ENCODE data around the gene UGT2B7.
"Not testable (repeated sequence)": the region's sequence is repeated elsewhere in the genome, so short reads cannot be mapped to it uniquely, and the experiment has no call there.

Gene UGT2B7

DNA sequence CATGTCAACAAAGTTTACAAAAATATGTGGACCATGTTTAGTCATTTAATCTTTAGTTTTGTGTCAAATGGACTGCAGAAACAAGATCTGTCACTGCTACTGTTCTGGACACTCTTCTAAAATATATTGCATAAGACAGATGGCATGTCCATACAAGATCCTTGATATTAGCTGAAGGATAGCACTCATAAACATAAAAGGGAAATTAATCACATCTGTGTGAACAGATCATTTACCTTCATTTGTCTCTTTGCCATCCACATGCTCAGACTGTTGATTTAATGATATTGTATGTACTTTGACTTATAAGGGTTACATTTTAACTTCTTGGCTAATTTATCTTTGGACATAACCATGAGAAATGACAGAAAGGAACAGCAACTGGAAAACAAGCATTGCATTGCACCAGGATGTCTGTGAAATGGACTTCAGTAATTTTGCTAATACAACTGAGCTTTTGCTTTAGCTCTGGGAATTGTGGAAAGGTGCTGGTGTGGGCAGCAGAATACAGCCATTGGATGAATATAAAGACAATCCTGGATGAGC is at the start of gene UGT2B7:
Gene UGT2B7 (plus strand): TSS at position 364 of the 546 bp plus-strand sequence. CDS start 47 bp downstream, at position 411.
- DNase-seq (ENCODE audit: low read depth): no peak

DNA sequence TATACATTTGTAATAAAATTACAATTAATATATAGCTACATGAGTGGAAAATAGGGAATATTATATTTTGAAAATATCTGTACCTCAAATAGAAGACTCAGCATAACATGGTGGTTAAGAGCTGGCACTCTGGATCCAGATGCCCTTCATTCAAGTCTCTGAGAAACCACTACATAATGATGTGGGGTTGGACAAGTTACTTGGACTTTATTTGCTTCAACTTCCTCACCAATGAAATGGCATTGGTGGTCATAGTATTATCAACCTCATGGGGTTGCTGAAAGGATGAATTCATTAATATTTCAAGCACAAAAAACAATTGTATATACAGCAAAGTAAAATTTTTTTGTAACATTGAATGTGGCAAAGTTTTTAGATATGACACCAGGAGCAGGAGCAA is 46.4 kb upstream of the UGT2B7 start:
- DNase-seq (ENCODE audit: low read depth): no peak

DNA sequence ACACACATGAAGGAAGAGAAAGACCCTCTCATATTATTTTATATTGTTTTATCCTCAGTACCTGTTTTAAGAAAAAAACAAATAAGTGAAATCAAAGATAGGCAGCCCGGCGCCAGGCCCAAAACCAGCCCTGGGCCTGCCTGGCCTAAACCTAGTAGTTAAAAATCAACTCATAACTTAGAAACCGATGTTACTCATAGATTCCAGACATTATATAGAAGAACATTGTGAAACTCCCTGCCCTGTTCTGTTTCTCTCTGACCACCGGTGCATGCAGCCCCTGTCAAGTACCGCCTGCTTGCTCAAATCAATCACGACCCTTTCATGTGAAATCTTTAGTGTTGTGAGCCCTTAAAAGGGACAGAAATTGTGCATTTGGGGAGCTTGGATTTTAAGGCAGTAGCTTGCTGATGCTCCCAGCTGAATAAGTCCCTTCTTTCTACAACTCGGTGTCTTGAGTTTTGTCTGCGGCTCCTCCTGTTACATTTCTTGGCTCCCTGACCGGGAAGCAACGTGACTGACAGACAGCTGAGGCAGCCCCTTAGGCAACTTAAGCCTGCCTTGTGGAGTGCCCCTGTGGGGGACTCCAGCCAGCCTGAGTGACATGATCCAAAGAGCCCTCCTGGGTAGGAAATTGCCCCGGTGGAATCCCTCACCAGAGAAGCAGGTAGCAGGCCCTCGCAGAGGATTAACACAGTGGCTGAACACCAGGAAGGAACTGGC is 45.3 kb upstream of the UGT2B7 start:
- not testable (repeated sequence) for DNase-seq (ENCODE audit: low read depth)

DNA sequence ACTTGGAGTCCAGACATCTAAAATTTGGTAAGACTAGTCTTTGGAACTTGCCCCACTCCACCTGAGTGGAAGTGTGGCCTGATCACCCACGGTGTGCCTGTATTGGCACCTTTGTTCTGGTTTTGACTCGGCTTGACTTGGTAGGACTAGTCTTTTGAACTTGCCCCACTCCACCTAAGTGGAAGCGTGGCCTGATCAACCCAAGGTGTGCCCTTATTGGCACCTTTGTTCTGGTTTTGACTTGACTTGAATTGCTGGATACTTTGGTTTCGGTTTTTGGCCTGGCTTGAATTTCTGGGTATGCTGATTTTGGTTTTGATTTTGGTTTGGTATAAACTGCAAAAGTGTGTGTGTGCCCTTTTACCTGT is 44.7 kb upstream of the UGT2B7 start:
- DNase-seq (ENCODE audit: low read depth): no peak

DNA sequence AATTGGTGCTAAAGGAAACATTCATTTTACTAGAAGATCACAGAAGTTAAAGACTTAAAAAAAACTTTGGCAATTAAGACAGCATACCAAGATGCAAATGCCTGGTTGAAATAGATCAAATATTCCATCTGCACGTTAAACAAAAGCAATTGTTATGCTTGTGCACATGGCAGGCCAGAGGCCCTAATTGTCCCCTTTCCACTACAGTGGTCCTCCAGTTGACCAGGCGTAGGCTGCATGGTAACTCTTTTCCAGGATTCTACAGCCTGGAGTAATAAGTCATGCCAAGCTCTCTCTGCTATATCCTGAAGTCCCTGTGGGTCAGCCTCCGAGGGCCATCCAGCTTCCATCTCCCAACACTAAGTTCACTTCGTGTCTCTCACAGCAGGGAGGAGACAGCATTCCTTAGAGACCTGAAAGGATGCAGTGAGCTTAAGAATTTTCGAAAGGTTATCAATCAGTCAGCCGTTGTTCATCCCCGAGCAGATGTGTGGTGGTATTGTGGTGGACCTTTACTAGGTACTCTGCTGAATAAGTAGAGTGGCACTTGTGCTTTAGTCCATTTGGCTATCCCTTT is 42.9 kb upstream of the UGT2B7 start:
- DNase-seq (ENCODE audit: low read depth): not testable (repeated sequence)

DNA sequence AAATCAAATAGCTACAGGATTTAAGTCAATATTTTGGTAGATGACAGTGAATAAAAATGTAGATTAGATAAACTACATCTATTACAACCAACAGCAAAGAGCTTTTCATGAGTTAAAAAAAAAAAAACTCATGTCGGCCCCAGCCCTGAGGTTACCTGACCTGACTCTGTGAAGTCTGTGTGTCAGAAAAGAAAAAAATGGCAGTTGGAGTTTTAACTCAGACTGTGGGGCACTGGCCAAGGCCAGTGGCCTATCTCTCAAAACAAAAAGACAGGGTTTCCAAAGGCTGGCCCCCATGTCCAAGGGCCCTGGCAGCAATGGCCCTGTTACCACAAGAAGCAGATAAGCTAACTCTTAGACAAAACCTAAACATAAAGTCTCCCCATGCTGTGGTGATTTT is 42.2 kb upstream of the UGT2B7 start:
- DNase-seq (ENCODE audit: low read depth): not testable (repeated sequence)

DNA sequence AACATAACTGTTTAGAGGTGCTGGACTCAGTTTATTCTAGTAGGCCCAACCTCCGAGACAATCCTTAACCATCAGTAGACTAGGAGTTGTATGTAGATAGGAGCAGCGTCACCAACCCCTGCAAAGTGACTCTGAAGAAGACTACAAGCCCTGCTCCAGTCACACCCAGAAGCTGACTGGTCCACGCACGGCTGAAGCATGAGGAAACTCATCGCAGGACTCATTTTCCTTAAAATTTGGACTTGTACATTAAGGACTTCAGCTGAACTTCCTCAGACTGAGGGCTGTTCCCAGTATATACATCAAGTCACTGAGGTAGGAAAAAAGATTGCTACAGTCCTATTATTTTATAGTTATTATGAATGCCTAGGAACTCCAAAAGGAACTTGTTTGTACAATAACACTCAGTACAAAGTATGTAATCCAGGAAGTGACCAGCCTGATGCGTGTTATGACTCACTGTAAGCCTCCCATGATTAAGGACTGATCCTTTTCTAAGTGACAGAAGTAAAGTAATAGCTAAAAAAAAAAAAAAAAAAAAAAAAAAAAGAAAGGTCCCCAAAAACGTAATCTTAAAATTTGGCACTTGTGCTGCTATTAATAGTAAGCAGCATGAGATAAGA is 41.6 kb upstream of the UGT2B7 start:
- DNase-seq (ENCODE audit: low read depth): peak; percentile 29

DNA sequence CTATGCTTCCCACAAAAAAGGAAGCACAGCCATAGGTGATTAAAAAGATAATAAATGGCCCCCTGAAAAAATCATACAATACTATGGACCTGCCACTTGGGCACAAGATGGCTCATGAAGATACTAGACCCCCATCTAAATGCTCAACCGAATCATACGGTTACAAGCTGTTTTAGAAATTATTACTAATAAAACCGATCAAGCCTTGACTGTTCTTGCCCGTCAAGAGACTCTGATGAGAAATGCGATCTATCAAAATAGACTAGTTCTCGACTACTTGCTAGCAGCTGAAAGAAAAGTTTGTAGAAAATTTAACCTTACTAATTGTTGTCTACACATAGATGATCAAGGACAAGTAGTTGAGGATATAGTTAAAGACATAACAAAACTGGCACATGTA is 40.1 kb upstream of the UGT2B7 start:
- no peak for DNase-seq (ENCODE audit: low read depth)

DNA sequence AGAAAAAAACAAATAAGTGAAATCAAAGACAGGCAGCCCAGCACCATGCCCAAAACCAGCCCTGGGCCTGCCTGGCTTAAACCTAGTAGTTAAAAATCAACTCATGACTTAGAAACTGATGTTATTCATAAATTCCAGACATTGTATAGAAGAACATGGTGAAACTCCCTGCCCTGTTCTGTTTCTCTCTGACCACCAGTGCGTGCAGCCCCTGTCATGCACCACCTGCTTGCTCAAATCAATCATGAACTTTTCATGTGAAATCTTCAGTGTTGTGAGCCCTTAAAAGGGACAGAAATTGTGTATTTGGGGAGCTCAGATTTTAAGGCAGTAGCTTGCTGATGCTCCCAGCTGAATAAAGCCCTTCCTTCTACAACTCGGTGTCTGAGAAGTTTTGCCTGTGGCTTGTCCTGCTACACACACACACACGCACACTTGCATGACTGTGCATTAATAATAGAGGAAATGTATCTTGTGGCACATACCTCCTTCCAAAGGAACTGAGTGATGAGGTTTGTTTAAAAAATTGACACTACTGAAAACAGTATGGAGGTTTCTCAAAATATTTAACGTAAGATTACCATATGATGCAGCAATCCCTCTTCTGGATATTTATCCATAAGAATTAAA is 39.2 kb upstream of the UGT2B7 start:
- no peak for DNase-seq (ENCODE audit: low read depth)

DNA sequence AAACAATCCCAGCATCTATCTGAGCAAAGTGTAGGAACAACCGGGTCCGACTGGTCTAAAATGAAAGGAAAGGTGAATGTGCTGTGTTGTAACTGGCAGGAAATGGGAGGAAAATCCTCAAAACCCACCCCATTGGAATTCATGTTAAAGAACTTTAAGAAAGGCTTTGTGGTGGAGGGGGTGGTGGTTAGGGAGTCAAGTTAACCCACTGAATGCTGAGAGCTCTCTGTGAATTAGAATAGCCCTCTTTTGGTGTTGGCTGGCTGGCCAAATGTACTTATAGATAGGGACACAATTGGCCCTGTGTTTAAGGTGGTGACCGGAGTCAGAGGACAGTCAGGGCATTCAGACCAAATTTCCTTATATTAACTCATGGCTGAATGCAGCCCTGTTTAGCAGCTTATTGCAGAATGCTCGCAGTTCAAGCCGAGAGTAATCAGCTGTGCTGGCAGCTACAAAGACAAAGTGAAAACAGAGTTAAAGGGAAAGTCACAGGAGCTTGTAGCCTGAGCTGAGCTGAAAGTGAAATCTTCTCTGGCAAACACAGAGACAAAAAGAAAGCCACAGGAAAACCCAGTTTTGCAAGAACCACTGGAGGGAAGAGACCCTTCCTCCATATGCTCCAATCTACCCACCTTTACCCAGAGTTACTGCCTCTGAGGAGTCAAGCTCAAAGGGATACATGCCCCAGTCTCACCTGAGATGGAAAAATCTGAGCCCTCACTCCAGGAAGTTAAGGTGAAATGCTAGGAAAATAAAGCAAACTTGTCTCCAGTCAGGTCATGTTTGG is 38.5 kb upstream of the UGT2B7 start:
- no peak for DNase-seq (ENCODE audit: low read depth)

DNA sequence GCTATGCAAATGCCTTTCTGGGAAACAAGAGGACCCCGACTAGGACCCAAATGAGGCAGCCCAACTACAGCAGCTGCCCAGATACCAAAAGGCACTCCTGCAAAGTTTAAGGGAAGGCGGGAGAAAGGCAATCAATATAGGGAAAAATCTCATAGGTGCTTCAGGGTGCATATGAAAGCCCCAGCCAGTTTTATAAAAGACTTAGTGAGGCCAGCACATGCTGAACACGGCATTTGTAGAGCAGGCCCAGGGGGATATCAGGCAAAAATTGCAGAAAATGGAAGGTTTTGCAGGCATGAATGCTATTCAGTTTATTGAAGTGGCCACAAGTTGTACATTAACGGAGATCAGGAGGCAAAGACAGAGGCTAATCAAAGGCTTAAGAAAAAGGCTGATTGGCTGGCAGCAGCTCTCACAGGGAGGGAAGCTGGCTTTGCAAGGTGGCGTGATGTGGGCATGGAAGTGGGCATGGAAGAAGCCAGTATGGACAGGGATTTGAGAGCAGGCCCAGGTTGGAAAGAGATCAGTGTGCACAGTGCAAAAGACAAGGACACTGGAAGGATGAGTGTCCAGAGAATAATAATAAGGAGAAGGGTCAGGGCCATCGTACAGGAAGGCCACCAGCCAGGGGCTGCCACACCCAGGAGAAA is 37.7 kb upstream of the UGT2B7 start:
- DNase-seq (ENCODE audit: low read depth): no peak

DNA sequence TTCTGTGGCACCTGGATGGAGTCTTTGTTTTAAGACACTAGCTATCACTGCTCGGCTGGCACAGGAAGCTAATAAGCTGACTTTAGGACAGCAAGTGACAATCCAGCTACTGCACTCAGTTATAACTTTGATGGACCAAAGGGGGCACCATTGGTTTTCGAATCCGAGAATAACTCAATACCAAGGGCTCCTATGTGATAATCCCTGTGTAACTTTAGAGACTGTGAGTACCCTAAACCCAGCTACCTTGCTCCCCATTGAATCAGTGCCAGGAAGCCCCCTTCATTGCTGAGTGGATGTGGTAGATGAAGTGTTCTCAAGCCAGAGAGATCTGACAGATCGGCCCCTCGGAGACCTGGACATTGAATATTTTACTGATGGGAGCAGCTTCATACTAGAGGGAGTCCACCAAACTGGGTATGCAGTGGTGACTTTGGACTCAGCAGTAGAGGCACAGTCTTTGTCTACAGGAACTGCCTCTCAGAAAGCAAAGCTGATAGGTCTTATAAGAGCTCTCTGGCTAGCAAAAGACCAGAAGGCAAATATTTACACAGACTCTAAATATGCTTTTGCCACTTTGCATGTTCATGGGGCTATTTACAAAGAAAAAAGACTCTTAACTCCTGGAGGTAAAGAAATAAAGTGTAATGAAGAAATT is 35.5 kb upstream of the UGT2B7 start:
- DNase-seq (ENCODE audit: low read depth): no peak

DNA sequence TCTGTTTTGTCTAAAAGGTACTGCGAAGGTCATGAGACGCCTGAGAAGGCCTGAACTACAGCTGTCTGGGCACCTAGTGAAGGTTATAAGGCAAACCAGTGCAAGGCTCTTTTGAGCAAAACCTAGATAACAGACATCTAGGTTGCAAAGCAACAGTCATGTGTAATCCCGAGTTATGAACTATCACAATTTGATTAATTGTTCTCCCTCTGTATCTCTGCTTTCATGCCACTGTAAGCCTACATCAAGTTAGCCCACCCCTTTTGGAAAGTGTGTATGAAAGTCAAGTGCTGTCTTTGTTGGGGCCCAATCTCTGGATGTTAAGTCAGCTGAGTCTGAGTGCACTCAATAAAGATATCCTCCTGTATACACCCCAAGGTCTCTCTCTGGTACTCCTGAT is 31.9 kb upstream of the UGT2B7 start:
- no peak for DNase-seq (ENCODE audit: low read depth)

DNA sequence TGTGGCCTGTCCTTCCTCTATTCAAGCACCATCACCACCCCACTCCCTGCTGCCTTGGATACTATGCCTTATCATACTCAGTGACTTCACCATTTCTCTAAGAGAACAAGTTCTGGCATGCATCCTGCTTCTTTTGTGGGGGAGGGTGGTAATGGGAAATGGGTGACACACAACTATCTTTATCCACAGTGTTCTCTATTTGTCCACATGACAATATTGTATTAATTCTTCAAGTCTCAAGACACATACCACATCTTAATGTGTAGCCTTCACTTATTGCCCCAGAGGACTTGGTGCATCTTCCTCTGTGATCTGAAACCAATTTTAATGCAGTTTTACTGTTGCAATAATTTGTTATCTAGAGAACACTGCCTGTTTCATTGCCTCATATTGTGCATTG is 29.3 kb upstream of the UGT2B7 start:
- DNase-seq (ENCODE audit: low read depth): no peak

DNA sequence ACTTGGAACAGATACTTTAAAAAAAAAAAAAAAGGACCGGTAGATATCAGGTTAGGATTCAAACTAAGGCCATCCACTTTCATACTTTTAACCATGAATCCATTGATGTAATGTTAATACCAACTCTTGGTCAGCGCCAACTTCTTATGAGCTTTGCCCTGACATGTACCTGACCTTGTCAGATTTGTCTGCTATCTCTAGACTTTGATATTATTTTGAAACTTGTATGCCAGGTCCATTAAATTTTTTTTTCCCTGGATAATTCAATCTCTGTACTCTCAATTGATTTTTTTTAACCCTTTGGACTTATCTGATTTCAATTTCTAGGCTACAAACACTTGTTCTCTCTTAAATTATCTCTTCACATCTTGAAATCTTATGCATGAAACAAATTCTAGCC is 27.2 kb upstream of the UGT2B7 start:
- no peak for DNase-seq (ENCODE audit: low read depth)

DNA sequence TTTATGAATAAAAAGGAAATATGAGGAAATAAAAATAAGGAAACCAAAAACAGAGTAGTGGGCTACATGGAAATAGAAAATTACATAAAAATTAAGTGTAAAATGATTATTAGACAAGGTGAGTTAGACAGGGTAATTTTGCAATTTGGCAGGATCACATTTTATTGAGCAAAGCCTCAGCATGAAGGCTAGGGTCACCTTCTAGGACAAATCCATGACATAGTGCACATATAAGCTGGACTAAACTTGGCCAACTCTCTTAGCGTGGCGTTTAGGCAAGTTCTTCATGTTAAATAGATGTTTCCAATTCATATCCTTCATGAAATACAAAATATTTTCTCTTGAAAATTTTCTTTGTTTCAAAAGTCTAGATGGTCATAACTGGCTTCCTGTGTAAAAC is 25.7 kb upstream of the UGT2B7 start:
- DNase-seq (ENCODE audit: low read depth): no peak

DNA sequence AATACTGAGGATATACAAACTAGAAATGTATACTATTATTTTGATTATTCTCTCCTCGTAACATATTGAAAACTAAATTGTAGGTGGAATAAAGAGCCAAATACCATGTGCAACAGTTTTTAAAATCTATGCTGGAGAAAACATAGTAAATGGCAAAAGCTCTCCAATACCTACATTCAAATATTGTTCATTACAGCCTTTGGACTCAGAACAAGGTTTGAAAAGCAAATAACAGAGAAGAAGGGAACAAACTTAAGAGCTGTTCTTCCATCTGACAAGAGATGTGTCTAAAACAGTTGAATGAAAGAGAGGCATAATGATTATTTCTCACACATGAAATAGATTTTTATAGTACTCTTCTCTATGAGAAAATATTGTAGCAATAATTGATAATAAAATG is 25.0 kb upstream of the UGT2B7 start:
- no peak for DNase-seq (ENCODE audit: low read depth)

DNA sequence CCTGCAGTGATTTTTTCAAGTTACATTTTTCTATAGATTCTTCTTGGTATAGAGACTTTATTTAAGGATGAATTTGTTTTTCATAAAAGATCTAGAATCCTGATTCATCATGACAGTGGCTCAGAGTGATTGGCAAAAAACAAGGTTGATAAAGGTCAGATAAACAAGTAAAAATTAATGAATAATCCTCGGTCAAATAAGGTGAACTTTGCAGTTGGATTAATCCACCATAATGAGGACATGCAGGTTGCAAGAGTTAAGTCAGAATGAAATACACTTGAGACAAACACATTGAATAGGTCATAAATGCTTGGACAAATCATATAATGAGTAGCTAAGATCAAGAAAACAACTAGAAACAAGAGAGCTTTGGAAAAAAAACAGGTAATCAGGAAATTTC is 22.9 kb upstream of the UGT2B7 start:
- DNase-seq (ENCODE audit: low read depth): no peak

DNA sequence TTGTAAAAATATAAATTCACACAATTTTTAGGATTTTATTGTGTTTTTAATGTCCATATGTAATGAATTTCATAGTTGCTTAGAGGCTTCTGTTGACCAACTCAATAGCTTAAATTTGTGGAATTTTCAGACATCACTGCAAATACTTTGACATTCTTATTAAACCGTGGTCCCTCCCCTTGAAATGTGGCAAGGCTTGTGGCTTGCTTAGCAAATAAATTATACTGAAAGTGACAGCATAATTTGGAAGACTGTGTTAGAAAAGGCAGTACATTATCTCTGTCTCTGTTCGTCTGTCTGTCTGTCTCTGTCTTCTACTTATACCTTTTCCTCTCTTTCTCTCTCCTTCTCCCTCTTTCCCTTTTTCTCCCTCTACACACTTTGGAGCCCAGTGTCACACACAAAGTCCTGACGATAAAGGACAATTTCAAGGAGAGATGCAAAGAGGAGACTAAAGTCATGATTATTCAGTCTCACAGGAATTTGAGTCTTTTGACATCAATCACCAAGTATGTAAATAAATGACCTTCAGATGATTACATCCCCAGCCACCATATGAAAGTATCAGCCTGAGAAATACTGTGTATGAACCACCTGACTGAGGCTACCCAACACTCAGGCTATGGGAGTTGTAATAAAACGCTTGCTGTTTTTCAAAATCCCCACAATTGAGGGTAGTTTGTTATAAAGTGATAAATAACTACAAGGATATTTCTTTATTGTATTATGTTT is 21.0 kb upstream of the UGT2B7 start:
- no peak for DNase-seq (ENCODE audit: low read depth)

DNA sequence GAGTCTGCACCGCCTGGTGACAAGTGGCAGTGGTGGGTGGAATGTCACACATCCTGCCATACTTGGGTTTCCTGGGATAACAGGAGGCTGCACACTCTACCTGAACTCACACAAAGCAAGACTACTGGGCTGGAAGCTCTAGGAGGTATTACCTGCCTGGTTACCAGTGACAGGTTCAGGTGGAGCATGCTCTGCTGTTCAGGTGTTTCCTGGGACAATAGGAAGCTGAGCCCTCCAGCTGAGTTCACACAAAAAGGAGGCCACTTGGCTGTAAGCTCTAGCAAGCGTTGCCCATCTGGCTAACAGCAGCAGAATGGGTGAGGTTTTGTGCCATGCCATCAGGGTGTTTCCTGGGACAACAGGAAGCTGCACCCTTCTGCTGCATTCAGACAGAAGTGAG is 17.4 kb upstream of the UGT2B7 start:
- DNase-seq (ENCODE audit: low read depth): no peak

Data from fibroblast of the conjunctiva (primary cell).